Mucosa of descending colon (tissue), 3 donors: Measurements from ENCODE around the gene BLM. TPM values are rescaled to one million over a fixed set of nuclear protein-coding genes. Genes with fewer than 3 reads are reported as not detected.
"Not testable (repeated sequence)": the region's sequence is repeated elsewhere in the genome, so short reads cannot be mapped to it uniquely, and the experiment has no call there.

ENCODE experiments used
- ATAC-seq: fragments of 200-7000 bp; cut with Tn5 transposase; one replicate; pipeline ENCODE4 v1.9.1; 2020; ENCODE audit warnings: mild to moderate bottlenecking, moderate library complexity
- DNase-seq, 3 donors: peaks; one replicate each; pipeline ENCODE4 v3.0.0-alpha.2; 2020
- H3K36me3 ChIP-seq: fragments of 200-600 bp; one replicate; pipeline ENCODE4 v1.8.0; 2021; ENCODE audit warnings: low read depth, mild to moderate bottlenecking
- H3K4me1 ChIP-seq: fragments of 200-600 bp; one replicate; pipeline ENCODE4 v1.8.0; 2021; ENCODE audit warnings: low read depth, mild to moderate bottlenecking
- H3K4me3 ChIP-seq: fragments of 200-600 bp; one replicate; pipeline ENCODE4 v1.8.0; 2021; ENCODE audit warnings: mild to moderate bottlenecking
- H3K9me3 ChIP-seq: fragments of 200-600 bp; one replicate; pipeline ENCODE4 v1.8.0; 2021; ENCODE audit warnings: mild to moderate bottlenecking
- CTCF ChIP-seq: fragments of 200-600 bp; IDR thresholded peaks from one replicate; pipeline ENCODE4 v1.8.0; 2022; ENCODE audit warnings: antibody characterized with exemption, mild to moderate bottlenecking
- intact Hi-C, 2 donors: fragments of 100-400 bp; cut with DNase I in 1 of 2; cut with micrococcal nuclease in 1 of 2; formaldehyde crosslinking; loops; one replicate each; pipeline versions ENCODE4 v1.11.0 to v1.11.1; 2022; cut with DNase I, micrococcal nuclease
- total RNA-seq, 3 donors: library from RNA; stranded (reverse); fragmentation: NEBNext Ultra II Directional in 2 of 3; extraction: Animal tissue kit (Norgen Biotek cat#: 25700) in 2 of 3; gene quantifications; one replicate each; pipeline versions ENCODE4 v1.2.1 to v1.2.4, GENCODE V29; 2021 to 2023
- donor health status: DM: no; HTN: no; CAD: no; lungs with moderate emphysema.
- donor health status: DM: no; HTN: no; CAD: no.
- donor health status: DM: no; HTN: yes; CAD: no.

BLM gene
- total RNA-seq, 3 donors from 2014 or later: 2.9 to 7.2 (median 4.1) TPM

GRCh38 chr15:90844696-90845095, 127.5 kb downstream of the BLM start:
- H3K4me3 ChIP-seq: no peak overlapping the region
- peaks cover under 1% of the 10 kb centered on the region for H3K4me1 ChIP-seq
- ATAC-seq (no peak), DNase-seq (no peak)
- no peak for TF ChIP-seq CTCF
- intact Hi-C loops: no loop called here
- no peaks in the 10 kb centered on the region for H3K9me3 ChIP-seq
- no peaks in the 10 kb centered on the region for H3K36me3 ChIP-seq

DNA sequence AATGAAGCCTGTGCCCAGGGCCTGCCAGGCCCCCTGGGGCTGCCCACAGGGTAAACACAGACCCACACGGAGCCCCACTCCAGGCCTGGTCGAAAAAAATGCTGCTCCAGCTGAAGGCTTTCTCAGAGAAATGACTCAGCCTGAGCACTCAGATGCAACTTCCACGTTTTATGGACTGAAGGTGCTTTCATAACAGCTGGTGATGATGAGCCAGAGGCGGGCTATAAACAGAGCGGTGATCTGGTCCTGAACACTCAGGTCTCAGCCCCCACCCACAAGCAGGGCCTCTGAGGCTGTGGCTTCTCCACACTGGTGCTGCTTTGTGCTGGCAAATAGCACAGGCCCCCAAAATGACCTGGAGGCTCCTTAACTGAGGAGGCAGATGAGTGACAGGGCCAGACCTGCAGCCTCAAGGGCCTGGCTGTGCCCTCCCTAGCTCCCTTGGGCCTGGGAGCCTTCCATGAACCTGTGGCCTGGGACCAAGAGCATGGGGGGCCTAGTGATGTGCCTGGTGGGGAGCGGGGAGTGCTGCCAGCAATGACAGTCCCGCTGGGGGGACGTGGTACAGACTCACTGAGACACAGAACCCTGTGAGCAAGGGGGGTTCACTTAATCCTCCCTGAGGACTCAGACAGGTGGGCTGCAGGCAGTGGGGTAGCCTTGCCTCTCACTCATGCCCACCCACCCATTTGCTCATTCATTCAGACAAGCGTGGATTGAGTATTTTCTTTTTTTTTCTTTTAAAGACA, 128.2 kb downstream of the BLM start:
- H3K9me3 ChIP-seq: no peaks in the 10 kb centered on the region
- no peak overlapping the region for H3K4me3 ChIP-seq
- intact Hi-C loops: no loop called here
- no peaks in the 10 kb centered on the region for H3K36me3 ChIP-seq
- DNase-seq (no peak), ATAC-seq (peak; percentile 89)
- TF ChIP-seq CTCF: no peak
- H3K4me1 ChIP-seq: no peaks in the 10 kb centered on the region

DNA sequence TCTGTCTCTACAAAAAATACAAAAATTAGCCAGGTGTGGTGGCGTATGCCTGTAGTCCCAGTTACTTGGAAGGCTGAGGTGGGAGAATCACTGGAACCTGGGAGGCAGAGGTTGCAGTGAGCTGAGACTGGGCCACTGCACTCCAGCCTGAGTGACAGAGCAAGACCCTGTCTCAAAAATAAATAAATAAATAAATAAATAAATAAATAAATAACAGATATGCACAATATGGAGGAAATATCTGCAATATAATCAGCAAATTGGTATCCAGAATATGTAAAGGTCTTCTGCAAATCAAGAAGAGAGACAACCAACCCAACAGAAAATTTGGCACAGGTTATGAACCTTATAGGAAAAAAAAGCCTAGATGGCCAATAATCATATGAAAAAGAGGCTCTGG, 132.3 kb downstream of the BLM start:
- ATAC-seq, H3K4me3 ChIP-seq, DNase-seq, H3K36me3 ChIP-seq, intact Hi-C loops, H3K4me1 ChIP-seq, H3K9me3 ChIP-seq: not testable (repeated sequence)

DNA sequence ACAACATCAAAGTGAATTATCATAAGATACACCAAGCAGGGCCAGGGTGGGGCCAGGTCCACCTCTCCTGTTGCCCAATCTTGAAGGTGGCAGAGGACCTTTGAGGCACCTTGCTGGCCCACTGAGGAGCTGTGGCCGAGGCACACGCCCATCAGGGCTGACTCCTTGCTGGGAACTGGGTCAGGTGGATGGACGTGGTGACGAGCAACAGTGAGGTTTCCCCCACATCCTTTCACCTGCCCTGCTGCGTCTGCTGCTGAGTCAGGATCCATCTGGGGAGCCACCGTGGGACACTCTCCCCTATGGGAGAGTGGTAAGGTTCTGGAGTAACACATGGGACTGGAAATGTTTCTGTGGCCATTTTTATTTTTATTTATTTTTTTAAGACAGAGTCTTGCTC, 134.0 kb downstream of the BLM start:
- DNase-seq (no peak), ATAC-seq (peak; percentile 43)
- no peaks in the 10 kb centered on the region for H3K36me3 ChIP-seq
- intact Hi-C loops: no loop called here
- H3K4me1 ChIP-seq: no peaks in the 10 kb centered on the region
- no peaks in the 10 kb centered on the region for H3K9me3 ChIP-seq
- no peak for TF ChIP-seq CTCF
- H3K4me3 ChIP-seq: no peak overlapping the region

- peaks cover 3% of the 10 kb centered on the region for H3K4me1 ChIP-seq
- DNase-seq (no peak), ATAC-seq (no peak)
- no peaks in the 10 kb centered on the region for H3K36me3 ChIP-seq
- H3K9me3 ChIP-seq: no peaks in the 10 kb centered on the region
- no peak overlapping the region for H3K4me3 ChIP-seq
- intact Hi-C loops: no loop called here
- TF ChIP-seq CTCF: no peak
These were observed 134.8 kb downstream of the BLM start for GRCh38 chr15:90851940-90852339.

DNA sequence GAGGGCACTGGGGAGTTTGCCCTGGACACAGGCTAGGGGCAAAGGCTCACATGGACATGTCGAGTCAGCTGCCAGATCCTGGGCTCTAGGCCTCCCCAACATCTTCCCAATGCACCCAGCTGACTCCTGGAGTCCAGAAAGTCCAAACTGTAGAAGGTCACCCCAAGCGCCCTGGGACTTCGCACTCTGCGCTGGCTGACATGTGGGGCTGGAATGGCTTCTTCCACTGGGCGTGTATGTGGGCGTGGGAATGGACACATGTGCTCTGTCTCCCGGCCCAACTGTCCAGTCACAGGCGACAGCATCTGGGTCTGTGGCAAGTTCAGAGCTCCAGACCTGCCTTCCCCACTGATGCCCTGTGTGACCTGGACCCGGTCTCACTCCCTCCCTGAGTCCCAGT, 138.0 kb downstream of the BLM start:
- DNase-seq (no peak), ATAC-seq (no peak)
- Histone ChIP-seq H3K9me3 (no peaks in the 10 kb centered on the region), H3K36me3 (no peaks in the 10 kb centered on the region), H3K4me3 (no peak overlapping the region), H3K4me1 (peaks cover 3% of the 10 kb centered on the region)
- intact Hi-C loops: no loop called here
- TF ChIP-seq CTCF: no peak
